Immature natural killer cell (primary cell): ENCODE data around the gene CABP5. TPM values are rescaled to one million over a fixed set of nuclear protein-coding genes. Genes with fewer than 3 reads are reported as not detected.

Source experiments
- DNase-seq, 3 donors: peaks; one replicate each; pipeline ENCODE4 v3.0.0; 2022; ENCODE audit warnings: mixed read lengths in 1 of 3
- H3K27ac Mint-ChIP-seq, 6 donors: one replicate each; pipeline ENCODE4 v1.8.0; 2020; ENCODE audit warnings: mixed read lengths in 6 of 6, mild to moderate bottlenecking in 5 of 6, inconsistent platforms in 4 of 6, moderate library complexity in 3 of 6
- H3K27me3 Mint-ChIP-seq, 3 donors: one replicate each; pipeline ENCODE4 v1.8.0; 2020 to 2021; ENCODE audit warnings: low read depth in 3 of 3, mild to moderate bottlenecking in 3 of 3, mixed read lengths in 3 of 3, moderate library complexity in 3 of 3, inconsistent platforms in 1 of 3
- H3K36me3 Mint-ChIP-seq, 3 donors: one replicate each; pipeline ENCODE4 v1.8.0; 2020; ENCODE audit warnings: mixed read lengths in 3 of 3, inconsistent platforms in 2 of 3, mild to moderate bottlenecking in 2 of 3
- H3K4me1 Mint-ChIP-seq, 2 donors: one replicate each; pipeline ENCODE4 v1.8.0; 2020; ENCODE audit warnings: inconsistent platforms in 2 of 2, mild to moderate bottlenecking in 2 of 2, mixed read lengths in 2 of 2, moderate library complexity in 1 of 2
- H3K4me3 Mint-ChIP-seq, 5 donors: one replicate each; pipeline ENCODE4 v1.8.0; 2020; ENCODE audit warnings: mild to moderate bottlenecking in 5 of 5, mixed read lengths in 5 of 5, inconsistent platforms in 3 of 5, moderate library complexity in 3 of 5
- H3K9me3 Mint-ChIP-seq, 6 donors: one replicate each; pipeline ENCODE4 v1.8.0; 2020; ENCODE audit warnings: mild to moderate bottlenecking in 6 of 6, mixed read lengths in 6 of 6, inconsistent platforms in 4 of 6, moderate library complexity in 3 of 6
- polyA plus RNA-seq, 3 donors: library from polyadenylated mRNA; unstranded; fragments of 300-500 nt; fragmentation: Illumina TruSeq; gene quantifications; one replicate each; pipeline ENCODE4 v1.2.3, GENCODE V29; 2021

Gene CABP5
- polyA plus RNA-seq, 3 donors from 2014 or later = 0.69 TPM; not detected in 2

DNA sequence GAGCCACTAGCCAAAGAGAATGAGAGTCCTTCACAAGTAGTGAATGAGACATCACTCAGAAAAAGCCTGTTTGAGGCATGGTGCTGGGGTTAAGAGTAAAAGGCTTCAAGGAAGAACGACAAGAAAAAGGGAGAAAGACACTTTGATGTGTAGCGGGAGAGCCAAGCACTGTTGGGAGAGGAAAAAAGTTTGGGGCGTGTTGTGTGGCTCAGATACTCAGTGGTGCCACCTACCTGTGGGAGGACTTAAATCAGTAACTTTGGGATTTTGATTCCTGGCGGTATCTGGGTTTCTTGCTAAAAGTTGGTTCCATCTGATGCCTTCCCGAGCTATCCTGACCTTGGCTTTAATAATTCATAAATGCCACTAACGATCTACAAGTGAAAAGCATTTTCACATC is 37.1 kb downstream of the CABP5 start:
- Mint-ChIP-seq H3K9me3 (peaks cover 0 to 3% (median 0%) of the 10 kb centered on the region in 6 donors), H3K4me1 (no peaks in the 10 kb centered on the region), H3K36me3 (peaks cover 0 to 3% (median 0%) of the 10 kb centered on the region in 3 donors), H3K4me3 (no peak overlapping the region), H3K27ac (no peak overlapping the region), H3K27me3 (peaks cover 0 to 9% (median 2%) of the 10 kb centered on the region in 3 donors)
- no peak for DNase-seq

DNA sequence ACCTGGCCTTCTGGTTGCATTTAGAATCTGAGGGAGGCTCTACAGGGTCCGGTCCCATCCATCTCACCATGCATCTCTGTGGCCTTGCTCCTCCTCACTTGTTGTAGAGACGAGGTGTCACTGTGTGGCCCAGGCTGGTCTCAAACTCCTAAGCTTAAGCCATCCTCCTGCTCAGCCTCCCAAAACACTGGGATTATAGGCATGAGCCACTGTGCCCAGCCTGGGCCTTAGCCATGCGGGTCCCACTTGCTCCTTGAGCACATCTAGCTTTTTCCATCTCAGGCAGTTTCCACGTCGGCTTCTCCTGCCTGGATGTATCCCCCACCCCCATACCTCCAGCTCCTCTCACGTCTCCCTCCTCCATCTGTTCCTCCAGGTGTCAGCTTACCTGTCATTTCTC is 39.6 kb downstream of the CABP5 start:
- Mint-ChIP-seq H3K27ac (no peak overlapping the region), H3K9me3 (peaks cover 0 to 3% (median 0%) of the 10 kb centered on the region in 6 donors), H3K4me3 (no peak overlapping the region), H3K36me3 (peaks cover 0 to 3% (median 0%) of the 10 kb centered on the region in 3 donors), H3K4me1 (no peaks in the 10 kb centered on the region), H3K27me3 (peaks cover 0 to 11% (median 2%) of the 10 kb centered on the region in 3 donors)
- no peak for DNase-seq

DNA sequence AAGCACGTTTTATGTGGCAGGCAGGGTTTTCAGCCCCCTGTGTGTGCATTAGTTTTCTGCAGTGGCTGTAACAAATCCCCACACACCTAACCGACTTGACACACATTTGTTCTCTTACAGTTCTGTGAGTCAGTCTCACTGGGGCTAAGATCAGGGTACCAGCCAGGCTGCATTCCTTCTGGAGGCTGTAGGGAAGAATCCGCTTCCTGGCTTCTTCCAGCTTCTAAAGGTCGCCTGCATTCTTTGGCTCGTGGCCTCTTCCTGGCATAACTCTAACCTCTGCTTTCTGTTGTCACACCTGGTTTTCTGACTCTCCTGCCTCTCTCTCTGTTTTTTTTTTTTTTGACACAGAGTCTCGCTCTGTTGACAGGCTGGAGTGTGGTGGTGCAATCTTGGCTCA is 43.0 kb downstream of the CABP5 start:
- Mint-ChIP-seq H3K4me1 (no peaks in the 10 kb centered on the region), H3K27ac (no peak overlapping the region), H3K9me3 (peaks cover 0 to 4% (median 0%) of the 10 kb centered on the region in 6 donors), H3K27me3 (peaks cover 0 to 15% (median 4%) of the 10 kb centered on the region in 3 donors), H3K36me3 (peaks cover 0 to 5% (median 0%) of the 10 kb centered on the region in 3 donors), H3K4me3 (no peak overlapping the region)
- DNase-seq = no peak

DNA sequence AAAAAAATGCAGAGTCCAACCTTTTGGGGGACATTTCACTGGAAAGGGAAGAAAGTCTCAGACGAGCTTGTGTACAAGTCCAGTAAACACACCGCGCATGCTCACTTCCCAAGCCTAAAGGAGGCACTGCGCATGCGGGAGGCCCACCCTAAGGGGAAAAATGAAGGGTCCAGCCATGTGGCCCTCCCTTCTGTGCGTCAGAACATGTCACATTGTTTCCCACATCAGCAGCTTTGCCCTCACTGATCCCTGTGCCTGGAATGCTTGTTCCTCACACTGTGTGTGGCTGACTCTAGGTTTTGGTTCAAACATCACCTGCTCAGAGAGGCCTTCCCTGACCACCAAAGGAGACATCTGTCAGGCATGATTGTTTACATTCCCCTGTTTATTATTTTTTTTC is 45.1 kb downstream of the CABP5 start:
- H3K4me3 Mint-ChIP-seq = no peak overlapping the region
- peaks cover 0 to 5% (median 0%) of the 10 kb centered on the region in 3 donors for H3K36me3 Mint-ChIP-seq
- no peak for DNase-seq
- peaks cover 6 to 7% (median 6%) of the 10 kb centered on the region in 3 donors for H3K27me3 Mint-ChIP-seq
- peaks cover 0 to 1% (median 0%) of the 10 kb centered on the region in 6 donors for H3K9me3 Mint-ChIP-seq
- H3K27ac Mint-ChIP-seq = no peak overlapping the region
- no peaks in the 10 kb centered on the region for H3K4me1 Mint-ChIP-seq

DNA sequence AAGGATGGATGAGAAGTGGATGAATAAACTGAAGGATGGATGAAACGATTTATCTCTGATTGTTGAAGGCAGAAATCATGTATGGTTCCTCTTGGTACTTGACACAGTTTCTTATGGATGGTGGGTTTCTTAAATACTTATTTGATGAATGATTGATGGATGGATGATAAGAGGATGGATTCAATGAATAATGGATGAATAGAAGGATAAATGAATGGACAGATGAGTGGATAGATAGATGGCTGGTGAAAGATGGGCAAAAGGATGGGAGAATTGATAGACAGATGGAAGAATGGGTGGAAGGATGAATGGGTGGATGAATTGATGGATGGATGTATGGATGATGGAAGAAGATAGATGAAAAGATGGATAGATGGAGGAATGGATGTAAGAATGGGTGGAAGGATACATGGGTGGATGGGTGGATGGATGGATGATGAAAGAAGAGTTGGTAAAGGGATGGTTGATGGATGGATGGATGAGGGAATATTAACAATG is 47.6 kb downstream of the CABP5 start:
- Mint-ChIP-seq H3K36me3 (peaks cover 0 to 5% (median 0%) of the 10 kb centered on the region in 3 donors), H3K4me1 (no peaks in the 10 kb centered on the region), H3K27me3 (peaks cover 4 to 9% (median 7%) of the 10 kb centered on the region in 3 donors), H3K27ac (no peak overlapping the region), H3K4me3 (no peak overlapping the region), H3K9me3 (peaks cover 0 to 1% (median 0%) of the 10 kb centered on the region in 6 donors)
- no peak for DNase-seq

DNA sequence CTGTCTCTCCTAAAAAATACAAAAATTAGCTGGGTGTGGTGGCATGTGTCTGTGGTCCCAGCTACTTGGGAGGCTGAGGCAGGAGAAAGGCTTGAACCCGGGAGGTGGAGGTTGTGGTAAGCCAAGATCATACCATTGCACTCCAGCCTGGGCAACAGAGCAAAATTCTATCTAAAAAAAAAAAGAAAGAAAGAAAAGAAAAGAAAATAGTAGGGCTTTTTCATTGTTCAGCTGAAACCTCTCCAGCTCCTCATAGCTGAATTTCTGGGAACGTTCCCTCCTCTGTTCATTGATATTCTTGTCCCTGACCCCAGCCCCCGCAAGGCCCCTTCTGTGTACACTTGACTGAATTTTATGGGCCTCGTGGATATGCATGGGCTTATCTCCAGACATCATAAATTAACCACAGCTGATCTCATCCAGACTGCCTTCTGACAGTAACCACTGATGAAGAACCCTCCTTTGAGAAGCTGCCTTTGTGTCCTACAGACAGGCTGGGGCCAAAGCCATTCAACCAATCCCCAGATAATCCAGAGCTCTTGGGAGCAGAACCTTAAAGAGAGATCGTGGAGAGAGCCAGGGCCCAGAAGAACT is 49.6 kb downstream of the CABP5 start, which contains the start of gene ELSPBP1:
TSS of gene ELSPBP1 (plus strand) at position 424 of the 594 bp plus-strand sequence. CDS start 14,036 bp downstream, outside the sequence.
- Mint-ChIP-seq H3K4me1 (no peaks in the 10 kb centered on the region), H3K36me3 (peaks cover 0 to 5% (median 0%) of the 10 kb centered on the region in 3 donors), H3K4me3 (no peak within 1 kb of the TSS), H3K27ac (no peak within 1 kb of the TSS), H3K9me3 (peaks cover 0 to 1% (median 0%) of the 10 kb centered on the region in 6 donors), H3K27me3 (peaks cover 6 to 13% (median 9%) of the 10 kb centered on the region in 3 donors)
- DNase-seq = no peak

DNA sequence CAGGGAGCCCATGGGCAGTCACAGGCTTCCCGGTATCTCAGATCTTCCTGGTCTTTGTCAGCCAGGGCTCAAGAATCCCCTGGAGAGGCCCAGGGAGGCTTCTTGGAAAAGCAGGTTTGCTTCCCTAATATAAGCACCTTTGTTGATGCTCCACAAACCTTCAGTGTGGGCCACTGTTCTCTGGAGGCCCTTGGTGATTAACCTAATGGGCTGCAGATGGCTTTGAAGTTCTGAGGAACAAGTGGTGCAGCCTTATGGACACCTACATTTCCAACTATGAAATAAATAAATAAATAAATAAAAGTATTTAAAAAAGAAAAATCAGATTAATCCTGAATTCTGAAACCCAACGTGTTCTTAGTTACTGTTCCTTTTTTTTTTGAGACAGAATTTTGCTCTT is 51.8 kb downstream of the CABP5 start, which contains the start of gene BSPH1:
TSS of gene BSPH1 (minus strand) at position 101 of the 400 bp plus-strand sequence. CDS start at position 12, 89 bp downstream.
- H3K9me3 Mint-ChIP-seq = peaks cover 0 to 1% (median 0%) of the 10 kb centered on the region in 6 donors
- no peak within 1 kb of the TSS for H3K27ac Mint-ChIP-seq
- DNase-seq = no peak
- H3K27me3 Mint-ChIP-seq = peaks cover 8 to 13% (median 9%) of the 10 kb centered on the region in 3 donors
- no peak within 1 kb of the TSS for H3K4me3 Mint-ChIP-seq
- H3K36me3 Mint-ChIP-seq = peaks cover 0 to 5% (median 0%) of the 10 kb centered on the region in 3 donors
- no peaks in the 10 kb centered on the region for H3K4me1 Mint-ChIP-seq

DNA sequence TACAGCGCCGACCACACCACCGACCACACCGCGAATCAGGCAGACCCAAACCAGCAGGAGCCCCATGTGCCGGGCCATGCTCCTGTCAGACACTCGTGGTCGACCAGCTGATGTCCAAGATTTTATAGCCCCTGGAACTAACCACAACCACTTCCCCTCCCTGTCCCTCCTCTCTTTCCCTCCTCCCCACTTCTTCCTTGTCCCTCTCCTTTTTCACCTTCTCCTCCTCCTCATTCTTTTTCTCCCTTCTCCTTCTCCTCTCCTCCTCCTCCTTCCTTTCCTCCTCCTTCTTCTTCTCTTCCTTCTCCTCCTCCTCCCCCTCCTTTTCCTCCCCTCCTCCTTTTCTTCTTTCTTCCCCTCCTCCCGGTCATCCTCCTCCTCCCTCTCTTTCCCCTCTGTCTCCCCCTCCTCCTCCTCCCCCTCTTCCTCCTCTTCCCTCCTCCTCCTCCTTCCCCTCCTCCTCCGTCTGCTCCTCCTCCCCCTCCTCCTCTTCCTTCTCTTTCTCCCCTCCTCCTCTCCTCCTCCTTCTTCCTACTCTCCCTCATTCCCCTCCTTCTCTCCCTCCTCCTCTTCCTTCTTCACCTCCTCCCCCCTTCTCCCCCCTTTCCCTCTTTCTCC is 52.6 kb downstream of the CABP5 start:
- DNase-seq = no peak
- Mint-ChIP-seq H3K27me3 (peaks cover 8 to 13% (median 9%) of the 10 kb centered on the region in 3 donors), H3K9me3 (peaks cover 0 to 1% (median 0%) of the 10 kb centered on the region in 6 donors), H3K27ac (no peak overlapping the region), H3K36me3 (peaks cover 0 to 4% (median 0%) of the 10 kb centered on the region in 3 donors), H3K4me1 (no peaks in the 10 kb centered on the region), H3K4me3 (no peak overlapping the region)

Other genes with a start within 250 kb of the CABP5 start
- not detected for gene TPRX1, start 239.5 kb downstream of the CABP5 start, polyA plus RNA-seq
- gene CRX, start 222.1 kb downstream of the CABP5 start, polyA plus RNA-seq = not detected
- gene TPRX2, start 184.8 kb downstream of the CABP5 start, polyA plus RNA-seq = not detected
- gene SULT2A1, start 157.8 kb downstream of the CABP5 start, polyA plus RNA-seq = not detected
- not detected for gene BSPH1, start 51.9 kb downstream of the CABP5 start, polyA plus RNA-seq
- gene ELSPBP1, start 49.4 kb downstream of the CABP5 start, polyA plus RNA-seq = not detected
- under 1 TPM in 1 of 3 donors, not detected in 2; 0.37 TPM for gene PLA2G4C, start 66.7 kb upstream of the CABP5 start, polyA plus RNA-seq
- 10 to 100 TPM; 13.1 to 26.0 (median 17.3) TPM for gene LIG1, start 126.3 kb upstream of the CABP5 start, polyA plus RNA-seq
- 1 to 10 TPM in 1 of 3 donors, under 1 TPM in 1, not detected in 1; 0.54 to 1.3 TPM for gene ZSWIM9, start 126.6 kb upstream of the CABP5 start, polyA plus RNA-seq
- 100 to 1,000 TPM in 1 of 3 donors, 10 to 100 TPM in 2; 74.2 to 109 (median 86.3) TPM for gene CARD8, start 211.8 kb upstream of the CABP5 start, polyA plus RNA-seq
- gene ZNF114, start 226.0 kb upstream of the CABP5 start, polyA plus RNA-seq = 1 to 10 TPM in 1 of 3 donors, under 1 TPM in 1, not detected in 1; 0.22 to 2.1 TPM